Fibroblast of pulmonary artery (primary cell): ENCODE results near the gene TTLL13.
"Not testable (repeated sequence)": the region's sequence is repeated elsewhere in the genome, so short reads cannot be mapped to it uniquely, and the experiment has no call there.

Source experiments
- DNase-seq: peaks from one replicate; pipeline ENCODE4 v3.0.0-alpha.2; 2010; ENCODE audit warnings: low read depth
- H3K4me3 ChIP-seq: replicated peaks from 2 replicates; pipeline ENCODE4 v1.5.1; 2011; ENCODE audit warnings: low read depth, mild to moderate bottlenecking, control low read depth, low read length, moderate library complexity
- CTCF ChIP-seq: IDR thresholded peaks from 2 replicates; pipeline ENCODE4 v1.5.1; 2011; ENCODE audit warnings: mild to moderate bottlenecking, control low read depth, low read length, inconsistent platforms; ENCODE audit errors: missing control alignments

The TTLL13 gene

GRCh38 chr15:90270502-90271150 is 21.3 kb downstream of the TTLL13 start:
- TF ChIP-seq CTCF = no peak
- DNase-seq = no peak
- H3K4me3 ChIP-seq = no peak overlapping the region

GRCh38 chr15:90271459-90272166 is 22.3 kb downstream of the TTLL13 start:
- no peak for DNase-seq
- H3K4me3 ChIP-seq = no peak overlapping the region
- TF ChIP-seq CTCF = no peak

- not testable (repeated sequence) for H3K4me3 ChIP-seq, DNase-seq
Observed at GRCh38 chr15:90278467-90278866, 29.1 kb downstream of the TTLL13 start.

GRCh38 chr15:90280743-90281142 is 31.4 kb downstream of the TTLL13 start:
- DNase-seq, H3K4me3 ChIP-seq: not testable (repeated sequence)

- DNase-seq, H3K4me3 ChIP-seq: not testable (repeated sequence)
Observed at GRCh38 chr15:90281637-90282036, 32.3 kb downstream of the TTLL13 start.

- TF ChIP-seq CTCF = peak; percentile 49
- H3K4me3 ChIP-seq = no peak overlapping the region
- peak; percentile 58 for DNase-seq
Observed at GRCh38 chr15:90286678-90287077, 37.3 kb downstream of the TTLL13 start.

- no peak for TF ChIP-seq CTCF
- no peak overlapping the region for H3K4me3 ChIP-seq
- no peak for DNase-seq
Observed at GRCh38 chr15:90287101-90287500, 37.7 kb downstream of the TTLL13 start.

GRCh38 chr15:90287946-90288345 is 38.6 kb downstream of the TTLL13 start:
- TF ChIP-seq CTCF = no peak
- H3K4me3 ChIP-seq = no peak overlapping the region
- no peak for DNase-seq
